ENCODE measurements around the gene PIGR.

- TF ChIP-seq CTCF (conservative IDR thresholded peaks at IDR 0.05; ENCODE audit: low read length) (no peak), EZH2phosphoT487 (IDR thresholded peaks at IDR 0.05; ENCODE audit: borderline replicate concordance, low read depth, low read length) (no peak)
These were observed 32.3 kb downstream of the PIGR start for GRCh38 chr1:206913766-206914537.
